Stomach smooth muscle (tissue), 2 donors: ENCODE data around the gene VPS13D.

Source experiments
- H3K27ac ChIP-seq: one replicate; pipeline ENCODE4 v1.7.0; 2013; ENCODE audit warnings: mild to moderate bottlenecking, low read length, inconsistent platforms
- H3K27me3 ChIP-seq, 2 donors: one replicate each; pipeline ENCODE4 v1.7.0; 2013; ENCODE audit warnings: low read length in 2 of 2; ENCODE audit not compliant: insufficient read depth in 2 of 2, control insufficient read depth in 1 of 2
- H3K36me3 ChIP-seq, 2 donors: one replicate each; pipeline ENCODE4 v1.7.0; 2013; ENCODE audit warnings: low read length in 2 of 2; ENCODE audit not compliant: control insufficient read depth in 2 of 2, insufficient read depth in 2 of 2
- H3K4me1 ChIP-seq: one replicate; pipeline ENCODE4 v1.7.0; 2013; ENCODE audit warnings: low read length; ENCODE audit not compliant: control insufficient read depth, insufficient read depth
- H3K4me3 ChIP-seq, 2 donors: one replicate each; pipeline ENCODE4 v1.7.0; 2013; ENCODE audit warnings: low read length in 2 of 2
- H3K9ac ChIP-seq, 2 donors: one replicate each; pipeline ENCODE4 v1.7.0; 2013; ENCODE audit warnings: low read length in 2 of 2, mild to moderate bottlenecking in 1 of 2
- H3K9me3 ChIP-seq, 2 donors: one replicate each; pipeline ENCODE4 v1.7.0; 2013; ENCODE audit warnings: low read length in 2 of 2; ENCODE audit not compliant: control insufficient read depth in 2 of 2
- donor health status: healthy.
- donor health status: Pancreatic carcinoma.

VPS13D gene

DNA sequence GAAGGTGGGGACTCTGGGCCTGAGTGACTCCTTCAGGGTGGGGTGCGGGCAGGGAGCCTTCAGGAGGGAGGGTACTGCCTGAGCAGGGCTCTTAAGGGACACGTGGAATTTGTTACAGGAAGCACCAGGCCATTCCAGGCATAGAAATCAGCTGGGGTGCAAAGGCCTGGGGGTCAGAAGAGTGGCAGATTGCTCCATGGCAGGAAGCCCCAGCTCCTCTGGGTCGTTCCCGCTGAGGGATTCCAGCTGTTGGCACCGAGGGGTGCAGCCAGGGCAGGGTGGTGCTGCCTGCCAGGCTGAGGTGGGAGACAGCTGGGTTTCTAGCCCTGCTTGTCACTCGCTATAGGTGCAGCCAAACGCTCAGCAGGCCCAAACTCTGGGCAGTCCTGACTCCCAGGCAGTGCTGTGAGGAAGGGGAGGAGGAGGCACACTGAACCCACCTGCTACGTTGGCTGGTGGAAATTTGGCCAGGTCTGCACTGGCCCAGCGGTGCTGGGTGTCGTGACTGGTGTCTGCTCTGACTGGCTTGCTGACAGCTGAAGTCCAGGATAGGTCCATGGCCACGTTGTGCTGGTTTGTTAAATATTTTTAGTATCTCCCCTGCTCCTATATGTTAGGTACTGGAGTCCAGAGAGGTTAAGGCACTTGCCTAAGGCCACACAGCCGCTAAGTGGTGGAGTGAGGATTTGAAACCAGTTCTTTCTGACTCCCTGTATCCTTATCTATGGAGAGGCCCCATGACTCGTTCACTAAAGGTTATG, 43.7 kb upstream of the VPS13D start:
- Histone ChIP-seq H3K9ac (peak overlapping the region in 1 of 2 donors; percentile 51), H3K27ac (peak overlapping the region; percentile 86), H3K4me3 (peak overlapping the region in 1 of 2 donors; percentile 52), H3K9me3 (no peaks in the 10 kb centered on the region), H3K27me3 (no peaks in the 10 kb centered on the region), H3K36me3 (peaks cover 0 to 5% of the 10 kb centered on the region in 2 donors), H3K4me1 (peaks cover 59% of the 10 kb centered on the region)

GRCh38 chr1:12186679-12186985, 43.2 kb upstream of the VPS13D start:
- Histone ChIP-seq H3K9ac (no peak overlapping the region), H3K4me1 (peaks cover 54% of the 10 kb centered on the region), H3K27me3 (no peaks in the 10 kb centered on the region), H3K9me3 (no peaks in the 10 kb centered on the region), H3K4me3 (no peak overlapping the region), H3K36me3 (peaks cover 0 to 7% of the 10 kb centered on the region in 2 donors), H3K27ac (peak overlapping the region; percentile 86)

DNA sequence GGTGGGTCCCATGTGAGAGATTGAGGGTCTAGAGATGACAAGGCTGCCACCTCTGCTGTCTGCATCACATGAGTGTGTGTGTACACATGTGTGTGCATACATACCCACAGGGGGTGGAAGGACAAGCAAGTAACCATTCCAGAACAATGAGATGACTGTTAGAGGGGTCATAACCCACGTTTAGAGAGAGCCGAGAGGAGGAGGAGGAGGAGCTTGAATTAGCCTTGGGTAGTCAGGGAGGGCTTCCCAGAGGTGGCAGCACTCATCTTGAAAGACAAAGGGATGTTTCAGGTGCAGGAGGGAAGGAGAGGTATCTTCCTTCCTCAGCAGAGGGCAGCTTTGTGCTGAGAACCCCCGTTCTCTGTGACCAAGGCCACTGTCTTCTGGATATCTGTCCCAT, 41.7 kb upstream of the VPS13D start:
- H3K4me1 ChIP-seq, result peaks cover 41% of the 10 kb centered on the region

DNA sequence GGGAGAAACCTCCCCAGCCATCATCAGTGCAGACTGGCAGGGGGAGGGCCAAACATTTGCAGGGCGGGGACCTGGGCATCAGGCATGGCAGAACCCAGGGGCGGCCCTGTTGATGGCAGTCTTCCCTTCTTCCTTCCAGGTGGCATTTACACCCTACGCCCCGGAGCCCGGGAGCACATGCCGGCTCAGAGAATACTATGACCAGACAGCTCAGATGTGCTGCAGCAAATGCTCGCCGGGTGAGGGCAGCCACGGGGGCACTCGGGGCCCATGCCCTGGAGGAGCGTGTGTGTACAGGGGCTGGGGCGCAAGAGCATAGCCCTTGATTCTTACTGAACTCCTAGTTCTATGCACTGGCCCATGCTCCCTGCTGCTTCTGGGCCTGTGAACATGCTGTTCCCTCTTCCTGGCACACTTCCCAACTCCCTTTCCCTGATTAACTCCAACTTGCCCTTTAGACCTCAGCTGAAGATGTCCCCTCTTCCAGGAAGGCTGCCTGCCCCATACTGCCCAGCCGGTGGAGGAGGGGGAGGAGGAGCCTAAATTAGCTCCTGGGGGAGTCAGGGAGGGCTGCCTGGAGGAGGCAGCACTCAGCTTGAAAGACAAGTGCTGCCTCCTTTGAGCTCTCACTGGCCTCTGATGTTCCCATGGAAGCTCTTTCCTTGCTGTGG, 41.0 kb upstream of the VPS13D start:
- Histone ChIP-seq H3K27me3 (no peaks in the 10 kb centered on the region), H3K4me3 (no peak overlapping the region), H3K27ac (no peak overlapping the region), H3K4me1 (peaks cover 39% of the 10 kb centered on the region), H3K9me3 (no peaks in the 10 kb centered on the region), H3K36me3 (peaks cover 5 to 11% of the 10 kb centered on the region in 2 donors), H3K9ac (no peak overlapping the region)

More for the DNA sequence above, 41.7 kb upstream of the VPS13D start:
- Histone ChIP-seq H3K27ac (no peak overlapping the region), H3K9me3 (no peaks in the 10 kb centered on the region), H3K27me3 (no peaks in the 10 kb centered on the region), H3K36me3 (peaks cover 5 to 11% of the 10 kb centered on the region in 2 donors), H3K9ac (no peak overlapping the region), H3K4me3 (no peak overlapping the region)

GRCh38 chr1:12189328-12189682, 40.5 kb upstream of the VPS13D start:
- no peak overlapping the region for H3K9ac ChIP-seq
- H3K9me3 ChIP-seq, result no peaks in the 10 kb centered on the region
- H3K27ac ChIP-seq, result no peak overlapping the region
- H3K4me3 ChIP-seq, result no peak overlapping the region
- peaks cover 5 to 11% of the 10 kb centered on the region in 2 donors for H3K36me3 ChIP-seq
- H3K4me1 ChIP-seq, result peaks cover 34% of the 10 kb centered on the region
- no peaks in the 10 kb centered on the region for H3K27me3 ChIP-seq

DNA sequence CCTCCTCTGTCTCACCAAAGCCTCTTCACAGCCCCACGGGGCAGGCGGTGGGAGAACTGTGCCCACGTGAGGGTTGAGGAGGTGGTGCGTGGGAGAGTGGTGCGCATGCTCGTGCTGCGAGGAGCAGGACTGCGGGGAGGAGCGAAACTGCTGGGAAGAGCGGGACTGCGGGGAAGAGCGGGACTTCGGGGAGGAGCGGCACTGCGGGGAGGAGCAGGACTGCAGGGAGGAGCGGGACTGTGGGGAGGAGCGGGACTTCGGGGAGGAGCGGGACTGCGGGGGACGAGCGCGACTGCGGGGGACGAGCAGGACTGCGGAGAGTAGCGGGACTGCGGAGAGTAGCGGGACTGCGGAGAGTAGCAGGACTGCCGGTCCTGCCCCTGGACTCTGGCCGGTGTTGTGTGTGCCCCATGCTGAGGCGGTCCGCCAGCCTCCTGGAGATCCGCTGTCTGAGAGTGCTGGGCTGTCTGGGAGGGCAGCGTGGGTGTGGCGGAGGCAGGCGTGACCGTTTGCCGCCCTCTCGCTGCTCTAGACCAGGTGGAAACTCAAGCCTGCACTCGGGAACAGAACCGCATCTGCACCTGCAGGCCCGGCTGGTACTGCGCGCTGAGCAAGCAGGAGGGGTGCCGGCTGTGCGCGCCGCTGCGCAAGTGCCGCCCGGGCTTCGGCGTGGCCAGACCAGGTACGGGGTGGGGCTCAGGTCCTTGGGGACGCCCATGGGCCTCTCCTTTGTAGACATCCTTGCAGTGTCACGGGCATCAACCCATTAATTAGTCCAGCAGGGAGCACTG, 38.4 kb upstream of the VPS13D start:
- Histone ChIP-seq H3K9me3 (no peaks in the 10 kb centered on the region), H3K27ac (no peak overlapping the region), H3K36me3 (peaks cover 5 to 16% of the 10 kb centered on the region in 2 donors), H3K9ac (no peak overlapping the region), H3K4me1 (peaks cover 12% of the 10 kb centered on the region), H3K27me3 (no peaks in the 10 kb centered on the region), H3K4me3 (no peak overlapping the region)

DNA sequence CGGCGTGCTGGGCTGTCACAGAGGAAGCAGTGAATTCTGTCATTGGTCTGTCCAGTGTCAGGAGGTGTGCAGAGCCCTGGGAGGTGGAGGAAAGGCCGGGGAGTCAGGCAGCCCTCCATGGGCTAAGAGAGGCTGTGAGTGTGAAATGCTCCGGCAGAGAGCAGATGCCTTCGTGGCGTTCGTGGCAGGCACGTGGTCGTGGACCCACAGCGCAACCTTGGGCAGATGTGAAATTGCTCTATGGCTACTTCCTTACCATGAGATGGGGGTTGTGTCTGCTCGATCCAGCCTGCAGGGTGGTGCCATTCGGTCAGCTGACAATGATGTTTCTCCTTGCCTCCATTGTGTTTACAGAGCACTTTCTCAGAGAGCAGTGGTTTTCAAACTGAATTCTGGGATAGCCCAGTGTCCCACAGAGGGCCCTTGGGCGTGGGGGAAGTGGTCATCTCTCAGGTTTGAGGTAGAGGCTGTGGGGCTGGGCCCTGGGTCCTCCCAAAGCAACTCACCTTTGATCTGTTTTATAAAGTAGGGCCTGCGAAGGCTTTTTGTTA, 35.1 kb upstream of the VPS13D start:
- H3K4me1 ChIP-seq, result peaks cover 2% of the 10 kb centered on the region
- peaks cover 5 to 11% of the 10 kb centered on the region in 2 donors for H3K36me3 ChIP-seq
- no peak overlapping the region for H3K27ac ChIP-seq
- no peaks in the 10 kb centered on the region for H3K9me3 ChIP-seq
- H3K27me3 ChIP-seq, result no peaks in the 10 kb centered on the region
- no peak overlapping the region for H3K9ac ChIP-seq
- no peak overlapping the region for H3K4me3 ChIP-seq

GRCh38 chr1:12195416-12195815, 34.4 kb upstream of the VPS13D start:
- H3K4me1 ChIP-seq, result peaks cover 2% of the 10 kb centered on the region
- H3K27me3 ChIP-seq, result no peaks in the 10 kb centered on the region
- H3K9ac ChIP-seq, result no peak overlapping the region
- no peak overlapping the region for H3K4me3 ChIP-seq
- no peak overlapping the region for H3K27ac ChIP-seq
- no peaks in the 10 kb centered on the region for H3K9me3 ChIP-seq
- H3K36me3 ChIP-seq, result peaks cover 5 to 11% of the 10 kb centered on the region in 2 donors

- H3K36me3 ChIP-seq, result peaks cover 5 to 9% of the 10 kb centered on the region in 2 donors
- H3K27me3 ChIP-seq, result no peaks in the 10 kb centered on the region
- no peak overlapping the region for H3K4me3 ChIP-seq
- no peak overlapping the region for H3K27ac ChIP-seq
- H3K4me1 ChIP-seq, result peaks cover 2% of the 10 kb centered on the region
- no peaks in the 10 kb centered on the region for H3K9me3 ChIP-seq
- H3K9ac ChIP-seq, result no peak overlapping the region
Measured at GRCh38 chr1:12196641-12197482, 33.0 kb upstream of the VPS13D start.

GRCh38 chr1:12197483-12197880, 32.3 kb upstream of the VPS13D start:
- Histone ChIP-seq H3K9ac (no peak overlapping the region), H3K4me1 (peaks cover 2% of the 10 kb centered on the region), H3K27me3 (no peaks in the 10 kb centered on the region), H3K36me3 (peaks cover 5 to 10% of the 10 kb centered on the region in 2 donors), H3K9me3 (no peaks in the 10 kb centered on the region), H3K4me3 (no peak overlapping the region), H3K27ac (no peak overlapping the region)
